Measurements from ENCODE around the gene SMG6.

- TF ChIP-seq CTCF (IDR thresholded peaks at IDR 0.05; ENCODE audit: low read depth, low read length) = no peak
- no peak for TF ChIP-seq MYC (IDR thresholded peaks at IDR 0.05; ENCODE audit: low read depth, low read length)
Observed at GRCh38 chr17:2197271-2197670, 106.3 kb downstream of the SMG6 start.
